ENCODE measurements around the gene CLIP4. TPM values are rescaled to one million over a fixed set of nuclear protein-coding genes. Genes with fewer than 3 reads are reported as not detected.

CLIP4 gene
- polyA plus RNA-seq, 1 of the 3 experiments (the other 2 are of a cell fraction), result 12.7 TPM

- TF ChIP-seq EZH2phosphoT487 (IDR thresholded peaks at IDR 0.05; ENCODE audit: borderline replicate concordance, low read depth), result no peak
- TF ChIP-seq PBX3 (IDR thresholded peaks at IDR 0.05), result no peak
- TF ChIP-seq, protein P1, sequence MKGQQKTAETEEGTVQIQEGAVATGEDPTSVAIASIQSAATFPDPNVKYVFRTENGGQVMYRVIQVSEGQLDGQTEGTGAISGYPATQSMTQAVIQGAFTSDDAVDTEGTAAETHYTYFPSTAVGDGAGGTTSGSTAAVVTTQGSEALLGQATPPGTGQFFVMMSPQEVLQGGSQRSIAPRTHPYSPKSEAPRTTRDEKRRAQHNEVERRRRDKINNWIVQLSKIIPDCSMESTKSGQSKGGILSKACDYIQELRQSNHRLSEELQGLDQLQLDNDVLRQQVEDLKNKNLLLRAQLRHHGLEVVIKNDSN (IDR thresholded peaks at IDR 0.05; ENCODE audit: borderline replicate concordance, low read depth), result no peak
- TF ChIP-seq, protein P2, sequence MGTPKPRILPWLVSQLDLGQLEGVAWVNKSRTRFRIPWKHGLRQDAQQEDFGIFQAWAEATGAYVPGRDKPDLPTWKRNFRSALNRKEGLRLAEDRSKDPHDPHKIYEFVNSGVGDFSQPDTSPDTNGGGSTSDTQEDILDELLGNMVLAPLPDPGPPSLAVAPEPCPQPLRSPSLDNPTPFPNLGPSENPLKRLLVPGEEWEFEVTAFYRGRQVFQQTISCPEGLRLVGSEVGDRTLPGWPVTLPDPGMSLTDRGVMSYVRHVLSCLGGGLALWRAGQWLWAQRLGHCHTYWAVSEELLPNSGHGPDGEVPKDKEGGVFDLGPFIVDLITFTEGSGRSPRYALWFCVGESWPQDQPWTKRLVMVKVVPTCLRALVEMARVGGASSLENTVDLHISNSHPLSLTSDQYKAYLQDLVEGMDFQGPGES (IDR thresholded peaks at IDR 0.05; ENCODE audit: low read depth, low read length), result no peak
- no peak for TF ChIP-seq NRF1 (IDR thresholded peaks at IDR 0.05; ENCODE audit: low read depth, low read length)
Observed at GRCh38 chr2:29072971-29073725, 42.1 kb upstream of the CLIP4 start (continued).

GRCh38 chr2:29073933-29074332 is 41.3 kb upstream of the CLIP4 start:
- no peaks in the 10 kb centered on the region for H3F3A ChIP-seq (replicated peaks; ENCODE audit: insufficient read depth)
- ChIA-PET CTCF (interaction anchor here (1.5 kb wide), 1 partner anchor 12 kb away, joined by 3 read pairs; no protein-coding TSS in a partner anchor), POLR2A (no interaction called here)
- no peak overlapping the region for H3K4me2 ChIP-seq
- no peaks in the 10 kb centered on the region for H3K36me3 ChIP-seq (replicated peaks in 1 of 2; ENCODE audit: control insufficient read depth in 1 of 2, insufficient read depth in 2 of 2, low read length in 1 of 2)
- 46% methylated on average over 4 of the region's 4 CpGs for WGBS (ENCODE audit: low lambda C conversion rate)
- H3K79me2 ChIP-seq (ENCODE audit: insufficient read depth), result no peaks in the 10 kb centered on the region
- H3K9ac ChIP-seq, result no peak overlapping the region
- H3K27me3 ChIP-seq (ENCODE audit: insufficient read depth), result no peaks in the 10 kb centered on the region
- no peak for DNase-seq
- no peaks in the 10 kb centered on the region for H3K9me2 ChIP-seq
- H2AFZ ChIP-seq (ENCODE audit: low read depth), result no peak overlapping the region
- no peaks in the 10 kb centered on the region for H3K9me3 ChIP-seq
- H4K20me1 ChIP-seq (ENCODE audit: insufficient read depth), result no peaks in the 10 kb centered on the region
- no peak overlapping the region for H3K4me3 ChIP-seq (ENCODE audit: low read depth in 2 of 2, low read length in 1 of 2)
- no peak overlapping the region for H3K27ac ChIP-seq (ENCODE audit: low read depth in 2 of 2, low read length in 1 of 2)
- peaks cover 0 to 24% of the 10 kb centered on the region in 2 experiments; a peak in 2 of 4 replicates for H3K4me1 ChIP-seq (ENCODE audit: control insufficient read depth in 1 of 2, insufficient read depth in 2 of 2, low read depth in 1 of 2, low read length in 1 of 2)
- TF ChIP-seq MXI1 (IDR thresholded peaks at IDR 0.05; ENCODE audit: low read depth, low read length) (no peak), POLR2AphosphoS5 (IDR thresholded peaks at IDR 0.05; ENCODE audit: low read depth, low read length) (no peak), REST (IDR thresholded peaks at IDR 0.05; ENCODE audit: low read depth, low read length) (no peak), FOXJ3 (CRISPR knock-in tag; IDR thresholded peaks at IDR 0.05) (no peak), SMC3 (IDR thresholded peaks at IDR 0.05; ENCODE audit: low read depth, low read length) (no peak), MEF2A (IDR thresholded peaks at IDR 0.05; ENCODE audit: borderline replicate concordance, low read depth) (no peak), TCF12 (IDR thresholded peaks at IDR 0.05) (no peak), FOSL2 (IDR thresholded peaks at IDR 0.05; ENCODE audit: borderline replicate concordance, low read depth) (no peak), CTCF (IDR thresholded peaks at IDR 0.05) (no peak), ELF1 (IDR thresholded peaks at IDR 0.05) (no peak), RXRA (IDR thresholded peaks at IDR 0.05; ENCODE audit: borderline replicate concordance, low read depth) (no peak), EP300 (IDR thresholded peaks at IDR 0.05; ENCODE audit: borderline replicate concordance in 1 of 2, low read depth in 1 of 2, low read length in 1 of 2) (no peak), RCOR1 (IDR thresholded peaks at IDR 0.05; ENCODE audit: low read length) (no peak)
- TF ChIP-seq, protein P1 (IDR thresholded peaks at IDR 0.05; ENCODE audit: borderline replicate concordance, low read depth), result no peak
- TF ChIP-seq, protein P2 (IDR thresholded peaks at IDR 0.05; ENCODE audit: low read depth, low read length), result no peak
- TF ChIP-seq, protein P3, sequence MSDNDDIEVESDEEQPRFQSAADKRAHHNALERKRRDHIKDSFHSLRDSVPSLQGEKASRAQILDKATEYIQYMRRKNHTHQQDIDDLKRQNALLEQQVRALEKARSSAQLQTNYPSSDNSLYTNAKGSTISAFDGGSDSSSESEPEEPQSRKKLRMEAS (IDR thresholded peaks at IDR 0.05; ENCODE audit: low read depth), result no peak

Measured in SK-N-SH (cell line).